Glutamatergic neuron (in vitro differentiated cells): ENCODE results near the gene LSM7. TPM values are rescaled to one million over a fixed set of nuclear protein-coding genes. Genes with fewer than 3 reads are reported as not detected.

Source experiments
- DNase-seq: peaks from one replicate; pipeline ENCODE4 v3.0.0; 2022
- H3K27ac Mint-ChIP-seq: one replicate; pipeline ENCODE4 v1.8.0; 2020; ENCODE audit warnings: mild to moderate bottlenecking, mixed read lengths, inconsistent platforms; ENCODE audit not compliant: unreplicated experiment
- H3K27me3 Mint-ChIP-seq: one replicate; pipeline ENCODE4 v1.8.0; 2020; ENCODE audit warnings: mild to moderate bottlenecking, moderate library complexity, mixed read lengths, inconsistent platforms; ENCODE audit not compliant: unreplicated experiment
- H3K36me3 Mint-ChIP-seq: one replicate; pipeline ENCODE4 v1.8.0; 2020; ENCODE audit warnings: mild to moderate bottlenecking, mixed read lengths, inconsistent platforms; ENCODE audit not compliant: unreplicated experiment
- H3K4me1 Mint-ChIP-seq: one replicate; pipeline ENCODE4 v1.8.0; 2020; ENCODE audit warnings: mild to moderate bottlenecking, low read depth, mixed read lengths, inconsistent platforms; ENCODE audit not compliant: unreplicated experiment
- H3K4me3 Mint-ChIP-seq: one replicate; pipeline ENCODE4 v1.8.0; 2020; ENCODE audit warnings: mild to moderate bottlenecking, mixed read lengths, inconsistent platforms; ENCODE audit not compliant: unreplicated experiment
- H3K9me3 Mint-ChIP-seq: one replicate; pipeline ENCODE4 v1.8.0; 2020; ENCODE audit warnings: mild to moderate bottlenecking, moderate library complexity, mixed read lengths, inconsistent platforms; ENCODE audit not compliant: unreplicated experiment
- CTCF ChIP-seq: fragments of 200-600 bp; sonication (generic); IDR thresholded peaks from one replicate; pipeline ENCODE4 v1.5.0; 2021; ENCODE audit not compliant: partially characterized antibody, unreplicated experiment
- total RNA-seq: library from RNA; stranded (reverse); fragmentation: NEBNext Ultra II Directional; extraction: Animal tissue kit (Norgen Biotek cat#: 25700); gene quantifications from one replicate; pipeline ENCODE4 v1.2.1, GENCODE V29; 2021; ENCODE audit not compliant: unreplicated experiment

LSM7 gene
- total RNA-seq, 1 donor from 2014 or later, result 105 TPM

GRCh38 chr19:2323707-2324106, 4.7 kb downstream of the LSM7 start:
- no peak overlapping the region for H3K4me3 Mint-ChIP-seq
- TF ChIP-seq CTCF, result no peak
- H3K27ac Mint-ChIP-seq, result peak overlapping the region; percentile 98
- H3K36me3 Mint-ChIP-seq, result no peaks in the 10 kb centered on the region
- H3K27me3 Mint-ChIP-seq, result peaks cover 17% of the 10 kb centered on the region
- peak; percentile 20 for DNase-seq
- peaks cover 26% of the 10 kb centered on the region for H3K4me1 Mint-ChIP-seq
- peaks cover 25% of the 10 kb centered on the region for H3K9me3 Mint-ChIP-seq

DNA sequence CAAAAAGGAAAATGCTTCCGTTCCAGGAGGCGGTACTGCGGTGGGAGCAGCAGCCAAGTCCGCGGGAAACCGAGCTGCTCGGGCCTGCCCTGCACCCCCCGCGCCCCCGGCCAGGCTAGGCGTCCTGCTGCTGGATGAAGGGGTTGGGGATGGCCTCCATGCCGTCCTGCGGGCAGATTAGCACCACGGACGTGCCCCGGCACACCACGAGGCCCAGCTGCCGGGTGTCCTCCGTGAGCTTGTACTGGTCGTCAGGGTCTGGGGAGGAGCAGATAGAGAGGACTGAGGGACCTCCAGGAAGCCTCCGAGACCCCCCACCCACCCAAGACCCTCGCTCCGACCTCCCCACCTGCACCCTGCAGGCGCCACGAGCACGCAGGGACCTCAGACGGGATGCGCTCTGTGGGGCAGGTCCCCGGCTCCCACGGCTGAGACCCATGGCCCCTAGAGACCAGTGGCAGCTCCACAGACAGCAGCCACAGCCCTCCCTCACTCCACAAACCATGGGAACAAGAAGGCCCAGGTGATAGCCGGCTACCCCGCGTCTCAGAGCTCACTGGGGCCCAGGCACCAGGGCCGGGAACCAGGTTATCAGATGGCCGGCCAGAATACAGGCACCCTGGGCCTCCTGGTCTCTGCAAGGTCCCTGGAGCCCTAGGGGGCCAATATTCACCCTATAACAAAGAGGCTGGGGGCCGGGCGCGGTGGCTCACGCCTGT, 6.7 kb downstream of the LSM7 start:
- no peak for TF ChIP-seq CTCF
- H3K36me3 Mint-ChIP-seq, result no peaks in the 10 kb centered on the region
- H3K27ac Mint-ChIP-seq, result no peak overlapping the region
- no peak overlapping the region for H3K4me3 Mint-ChIP-seq
- H3K27me3 Mint-ChIP-seq, result peaks cover 13% of the 10 kb centered on the region
- H3K4me1 Mint-ChIP-seq, result peaks cover 26% of the 10 kb centered on the region
- H3K9me3 Mint-ChIP-seq, result peaks cover 13% of the 10 kb centered on the region
- no peak for DNase-seq

DNA sequence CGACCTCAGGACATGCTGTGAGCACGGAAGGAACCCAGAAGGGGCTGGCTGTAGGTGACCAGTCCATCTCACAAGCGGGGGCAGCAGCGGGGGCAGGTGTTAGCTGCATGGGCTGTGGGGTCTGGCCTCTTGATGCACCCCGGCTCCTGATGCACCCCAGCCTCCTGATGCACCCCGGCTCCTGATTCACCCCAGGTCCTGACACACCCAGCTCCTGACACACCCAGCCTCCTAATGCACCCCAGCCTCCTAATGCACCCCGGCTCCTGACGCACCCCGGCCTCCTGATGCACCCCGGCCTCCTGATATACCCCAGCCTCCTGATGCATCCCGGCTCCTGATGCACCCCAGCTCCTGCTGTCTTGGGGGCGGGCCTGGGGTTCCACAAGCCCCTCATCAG, 7.4 kb downstream of the LSM7 start:
- H3K4me1 Mint-ChIP-seq, result peaks cover 22% of the 10 kb centered on the region
- H3K9me3 Mint-ChIP-seq, result peaks cover 13% of the 10 kb centered on the region
- no peak for DNase-seq
- no peaks in the 10 kb centered on the region for H3K36me3 Mint-ChIP-seq
- TF ChIP-seq CTCF, result no peak
- peaks cover 11% of the 10 kb centered on the region for H3K27me3 Mint-ChIP-seq
- H3K4me3 Mint-ChIP-seq, result no peak overlapping the region
- no peak overlapping the region for H3K27ac Mint-ChIP-seq

DNA sequence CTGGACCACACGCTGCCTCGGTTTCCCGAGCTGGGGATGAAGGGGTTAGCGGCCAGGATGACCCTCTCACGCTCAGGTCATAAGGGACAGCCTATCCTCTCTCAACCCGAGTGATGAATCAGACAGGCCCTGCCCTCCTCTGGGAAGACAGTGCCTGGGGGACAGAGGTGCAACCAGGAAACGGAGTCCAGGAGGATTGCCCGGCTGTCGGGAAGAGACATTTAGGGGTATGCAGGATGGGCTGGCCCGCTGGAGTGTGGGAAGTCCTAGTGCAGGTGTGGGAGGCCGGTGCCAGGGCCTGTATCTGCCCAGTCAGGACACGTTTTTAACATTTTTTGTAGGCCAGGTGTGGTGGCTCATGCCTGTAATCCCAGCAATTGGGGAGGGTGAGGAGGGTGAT, 8.3 kb downstream of the LSM7 start:
- H3K27ac Mint-ChIP-seq, result no peak overlapping the region
- H3K4me1 Mint-ChIP-seq, result peaks cover 16% of the 10 kb centered on the region
- no peak for TF ChIP-seq CTCF
- no peak for DNase-seq
- H3K27me3 Mint-ChIP-seq, result peaks cover 10% of the 10 kb centered on the region
- H3K36me3 Mint-ChIP-seq, result peaks cover 2% of the 10 kb centered on the region
- no peak overlapping the region for H3K4me3 Mint-ChIP-seq
- H3K9me3 Mint-ChIP-seq, result peaks cover 11% of the 10 kb centered on the region

DNA sequence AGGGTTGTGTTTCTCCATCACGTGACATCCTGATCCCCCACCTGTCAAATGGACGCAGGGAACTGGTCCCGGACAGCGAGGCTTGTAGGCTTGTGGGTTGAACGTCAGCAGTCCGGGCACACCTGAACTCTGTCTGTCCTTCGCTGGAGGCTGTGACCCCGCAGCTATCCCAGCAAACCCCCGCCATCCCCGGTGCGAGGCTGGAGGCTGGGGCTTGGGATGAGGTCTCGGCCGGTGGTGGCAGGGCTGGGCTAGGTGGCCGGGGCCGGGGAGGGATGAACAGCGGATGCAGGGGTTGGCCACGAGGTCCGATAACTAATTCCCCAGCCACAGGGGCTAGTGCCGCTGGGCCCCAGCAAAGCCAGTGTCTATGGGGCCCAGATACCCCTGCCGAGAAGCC, 8.8 kb downstream of the LSM7 start:
- H3K27me3 Mint-ChIP-seq, result peaks cover 9% of the 10 kb centered on the region

More for the DNA sequence above, 8.8 kb downstream of the LSM7 start:
- TF ChIP-seq CTCF, result no peak
- H3K27ac Mint-ChIP-seq, result no peak overlapping the region
- peaks cover 5% of the 10 kb centered on the region for H3K36me3 Mint-ChIP-seq
- DNase-seq, result no peak
- peaks cover 13% of the 10 kb centered on the region for H3K4me1 Mint-ChIP-seq
- no peak overlapping the region for H3K4me3 Mint-ChIP-seq
- peaks cover 12% of the 10 kb centered on the region for H3K9me3 Mint-ChIP-seq
